Kidney (tissue), 22 donors: Measurements from ENCODE around the gene EIF5AL1. TPM values are rescaled to one million over a fixed set of nuclear protein-coding genes. Genes with fewer than 3 reads are reported as not detected.
A peak's percentile ranks its signal among the peaks of the same experiment; 100 is the strongest.
"Not testable (repeated sequence)": the region's sequence is repeated elsewhere in the genome, so short reads cannot be mapped to it uniquely, and the experiment has no call there.

Experiments used
- DNase-seq, 5 donors: peaks; one replicate each; pipeline ENCODE4 v3.0.0-alpha.2; 2013 to 2020
- FAIRE-seq: peaks from 2 replicates; lab custom pipeline; 2012; peaks lifted over from hg19 to GRCh38; lab: Jason Lieb, UNC
- H3K27ac ChIP-seq, 2 donors: one replicate each; pipeline ENCODE4 v1.7.0; 2013; ENCODE audit warnings: low read depth in 2 of 2, low read length in 2 of 2, inconsistent platforms in 1 of 2
- H3K27me3 ChIP-seq: one replicate; pipeline ENCODE4 v1.7.1; 2013; ENCODE audit warnings: low read length, inconsistent platforms; ENCODE audit not compliant: control insufficient read depth, insufficient read depth
- H3K36me3 ChIP-seq, 3 donors: one replicate each; pipeline versions ENCODE4 v1.7.0 to v1.7.1; 2013; ENCODE audit warnings: low read length in 3 of 3, control low read depth in 1 of 3, inconsistent platforms in 1 of 3; ENCODE audit not compliant: insufficient read depth in 3 of 3, control insufficient read depth in 2 of 3
- H3K4me1 ChIP-seq, 3 donors: one replicate each; pipeline versions ENCODE4 v1.7.0 to v1.7.1; 2013; ENCODE audit warnings: low read length in 3 of 3, inconsistent platforms in 1 of 3, low read depth in 1 of 3; ENCODE audit not compliant: control insufficient read depth in 2 of 3, insufficient read depth in 2 of 3
- H3K4me3 ChIP-seq, 3 donors: one replicate each; pipeline versions ENCODE4 v1.7.0 to v1.8.1; 2013; ENCODE audit warnings: low read length in 3 of 3, control low read depth in 1 of 3, inconsistent platforms in 1 of 3
- H3K9ac ChIP-seq, 3 donors: one replicate each; pipeline versions ENCODE4 v1.7.0 to v1.7.1; 2013; ENCODE audit warnings: low read length in 3 of 3, control low read depth in 1 of 3, inconsistent platforms in 1 of 3
- H3K9me3 ChIP-seq, 3 donors: one replicate each; pipeline versions ENCODE4 v1.7.0 to v1.7.1; 2013; ENCODE audit warnings: low read length in 3 of 3, control low read depth in 1 of 3, inconsistent platforms in 1 of 3; ENCODE audit not compliant: control insufficient read depth in 2 of 3, insufficient read depth in 1 of 3
- intact Hi-C: fragments of 100-400 bp; cut with DNase I; formaldehyde crosslinking; loops from one replicate; pipeline ENCODE4 v1.11.1; 2022
- long read RNA-seq, 10 donors: library from polyadenylated mRNA in 1 of 10; unstranded in 1 of 10; transcript quantifications; one replicate each; pipeline ENCODE4 v2.0.0 and lab custom pipeline, GENCODE V29; 2021 to 2026
- polyA plus RNA-seq: library from polyadenylated mRNA; stranded (reverse); fragments of 350-450 nt; fragmentation: Illumina TruSeq; extraction: RNeasy Lipid Tissue Mini Kit (QIAGEN cat#74804); gene quantifications from one replicate; pipeline ENCODE4 v1.2.3, GENCODE V29; 2014; ENCODE audit warnings: low read depth, low replicate concordance; ENCODE audit not compliant: insufficient read depth
- total RNA-seq: library from RNA; stranded (reverse); fragmentation: NEBNext Ultra II Directional; extraction: Animal tissue kit (Norgen Biotek cat#: 25700); gene quantifications from one replicate; pipeline ENCODE4 v1.2.1, GENCODE V29; 2021
- TF ChIP-seq, protein P1 (sequence below): IDR thresholded peaks from 3 replicates; pipeline ENCODE4 v1.5.1; 2012; ENCODE audit warnings: mild to moderate bottlenecking, moderate library complexity, borderline replicate concordance; ENCODE audit not compliant: insufficient read depth; ENCODE audit errors: extremely low read depth
- donor health status: control.
- donor health status: control.
- donor health status: control.
- donor health status: control.
- donor health status: control.
- donor health status: DM: yes; HTN: yes; CAD: no.
- donor health status: Normal renal cell carcinoma (clear cell type).

Gene EIF5AL1
- total RNA-seq = 0.54 TPM
- 1.4 TPM for polyA plus RNA-seq
- long read RNA-seq, donor 1, transcript EIF5AL1-201 (1 exons, 3,840 nt) = major isoform, 27 of 27 reads
- long read RNA-seq, donor 1, partial matches to known transcripts = 0 of 27 reads
- long read RNA-seq, donor 1, other reads (novel, unspliced or antisense) = 0 of 27 reads
- long read RNA-seq, donor 2, transcript EIF5AL1-201 (1 exons, 3,840 nt) = major isoform, 17 of 17 reads
- long read RNA-seq, donor 2, partial matches to known transcripts = 0 of 17 reads
- long read RNA-seq, donor 2, other reads (novel, unspliced or antisense) = 0 of 17 reads
- long read RNA-seq, donor 3, transcript EIF5AL1-201 (1 exons, 3,840 nt) = major isoform, 93 of 93 reads
- long read RNA-seq, donor 3, partial matches to known transcripts = 0 of 93 reads
- long read RNA-seq, donor 3, other reads (novel, unspliced or antisense) = 0 of 93 reads
- long read RNA-seq, donor 4, transcript EIF5AL1-201 (1 exons, 3,840 nt) = major isoform, 17 of 17 reads
- long read RNA-seq, donor 4, partial matches to known transcripts = 0 of 17 reads
- long read RNA-seq, donor 4, other reads (novel, unspliced or antisense) = 0 of 17 reads
- long read RNA-seq, donor 5, partial matches to known transcripts = 0 of 1 reads
- long read RNA-seq, donor 5, other reads (novel, unspliced or antisense) = 0 of 1 reads
- long read RNA-seq, donor 6, transcript EIF5AL1-201 (1 exons, 3,840 nt) = major isoform, 44 of 44 reads
- long read RNA-seq, donor 6, partial matches to known transcripts = 0 of 44 reads
- long read RNA-seq, donor 6, other reads (novel, unspliced or antisense) = 0 of 44 reads
- long read RNA-seq, donor 7 = 0 reads
- long read RNA-seq, donor 8, transcript EIF5AL1-201 (1 exons, 3,840 nt) = major isoform, 27 of 27 reads
- long read RNA-seq, donor 8, partial matches to known transcripts = 0 of 27 reads
- long read RNA-seq, donor 8, other reads (novel, unspliced or antisense) = 0 of 27 reads
- long read RNA-seq, donor 9, transcript EIF5AL1-201 (1 exons, 3,840 nt) = major isoform, 18 of 18 reads
- long read RNA-seq, donor 9, partial matches to known transcripts = 0 of 18 reads
- long read RNA-seq, donor 9, other reads (novel, unspliced or antisense) = 0 of 18 reads
- long read RNA-seq, donor 10, transcript EIF5AL1-201 (1 exons, 3,840 nt) = major isoform, 29 of 29 reads
- long read RNA-seq, donor 10, partial matches to known transcripts = 0 of 29 reads
- long read RNA-seq, donor 10, other reads (novel, unspliced or antisense) = 0 of 29 reads

DNA sequence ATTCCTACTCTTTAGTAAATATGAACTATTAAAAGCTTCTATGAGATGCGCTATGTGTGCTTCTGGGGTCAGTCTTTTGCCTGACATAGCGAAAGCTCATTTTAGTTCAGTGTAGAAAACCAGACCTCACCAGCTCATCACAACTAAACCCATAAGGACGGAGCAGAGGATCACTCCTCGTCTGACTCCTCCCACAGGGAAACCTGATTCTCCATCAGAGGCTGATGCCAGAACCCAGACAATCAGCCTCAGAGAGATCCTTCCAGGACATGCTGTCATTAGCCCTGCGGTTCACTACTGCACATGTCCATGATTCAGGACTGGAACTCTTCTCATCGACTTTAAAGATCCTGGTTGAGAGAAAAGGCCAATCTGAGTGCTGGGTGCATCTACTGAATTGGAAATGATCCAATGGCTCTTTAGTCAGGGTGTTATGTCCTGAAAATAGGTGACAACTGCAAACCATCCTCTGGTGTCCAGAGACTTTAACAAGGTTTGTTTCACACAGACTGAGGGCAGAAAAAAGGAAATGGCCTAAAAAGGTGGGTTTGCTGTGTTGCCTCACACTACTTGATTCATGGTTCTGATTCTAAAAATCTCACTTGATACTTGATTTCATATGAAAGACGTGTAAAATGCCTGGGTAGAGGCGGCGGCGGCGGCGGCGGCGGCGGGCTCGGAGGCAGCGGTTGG, at the start of gene EIF5AL1:
EIF5AL1 (plus strand) TSS at position 643 of the 693 bp plus-strand sequence. CDS start 117 bp downstream, outside the sequence.
- H3K4me3 ChIP-seq = not testable (repeated sequence)

DNA sequence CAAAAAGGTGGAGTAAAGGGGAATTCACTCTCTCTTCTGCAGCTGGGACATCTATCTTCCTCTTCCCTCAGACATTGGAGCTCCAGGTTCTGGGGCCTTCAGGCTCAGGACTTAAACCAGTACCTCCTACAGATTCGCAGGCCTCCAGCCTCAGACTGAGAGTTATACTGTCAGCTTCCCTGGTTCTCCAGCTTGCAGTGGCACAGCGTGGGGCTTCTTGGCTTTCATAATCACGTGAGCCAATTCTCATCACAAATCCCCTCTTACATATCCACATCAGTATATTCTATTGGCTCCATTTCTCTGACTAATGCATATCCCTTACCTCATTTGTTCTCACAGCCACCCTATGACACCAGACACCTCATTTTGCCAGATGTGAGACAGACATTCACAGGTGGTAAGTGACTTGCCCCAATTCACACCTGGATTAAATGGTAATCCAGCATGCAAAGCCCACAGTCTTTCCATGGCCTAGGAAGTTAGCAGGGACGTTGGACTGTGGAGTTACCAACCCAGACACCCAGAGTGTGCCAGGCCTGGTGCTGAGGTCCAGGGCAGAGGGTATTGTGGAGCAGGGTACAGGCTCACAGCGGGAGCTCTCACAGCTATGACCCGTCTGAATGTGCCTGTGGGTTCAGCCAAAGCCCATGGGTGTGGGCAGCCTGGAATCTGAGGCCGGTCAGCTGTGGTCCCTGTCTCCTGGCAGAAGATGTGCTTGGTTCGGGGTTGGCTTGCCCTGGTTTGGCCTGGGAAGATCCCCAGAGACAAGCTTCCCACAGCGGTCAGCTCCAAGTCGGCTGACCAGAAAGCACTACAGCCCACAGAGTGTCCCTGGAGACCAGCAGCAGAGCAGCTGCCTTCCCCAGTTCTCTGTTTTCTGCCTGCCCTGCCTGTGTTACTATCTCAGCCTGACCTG, 48.5 kb upstream of the EIF5AL1 start:
- H3K27me3 ChIP-seq = no peaks in the 10 kb centered on the region
- H3K9me3 ChIP-seq = no peaks in the 10 kb centered on the region
- H3K4me3 ChIP-seq = no peak overlapping the region
- peaks cover 0 to 4% (median 0%) of the 10 kb centered on the region in 3 donors for H3K4me1 ChIP-seq
- H3K27ac ChIP-seq = no peak overlapping the region
- TF ChIP-seq, protein P1, sequence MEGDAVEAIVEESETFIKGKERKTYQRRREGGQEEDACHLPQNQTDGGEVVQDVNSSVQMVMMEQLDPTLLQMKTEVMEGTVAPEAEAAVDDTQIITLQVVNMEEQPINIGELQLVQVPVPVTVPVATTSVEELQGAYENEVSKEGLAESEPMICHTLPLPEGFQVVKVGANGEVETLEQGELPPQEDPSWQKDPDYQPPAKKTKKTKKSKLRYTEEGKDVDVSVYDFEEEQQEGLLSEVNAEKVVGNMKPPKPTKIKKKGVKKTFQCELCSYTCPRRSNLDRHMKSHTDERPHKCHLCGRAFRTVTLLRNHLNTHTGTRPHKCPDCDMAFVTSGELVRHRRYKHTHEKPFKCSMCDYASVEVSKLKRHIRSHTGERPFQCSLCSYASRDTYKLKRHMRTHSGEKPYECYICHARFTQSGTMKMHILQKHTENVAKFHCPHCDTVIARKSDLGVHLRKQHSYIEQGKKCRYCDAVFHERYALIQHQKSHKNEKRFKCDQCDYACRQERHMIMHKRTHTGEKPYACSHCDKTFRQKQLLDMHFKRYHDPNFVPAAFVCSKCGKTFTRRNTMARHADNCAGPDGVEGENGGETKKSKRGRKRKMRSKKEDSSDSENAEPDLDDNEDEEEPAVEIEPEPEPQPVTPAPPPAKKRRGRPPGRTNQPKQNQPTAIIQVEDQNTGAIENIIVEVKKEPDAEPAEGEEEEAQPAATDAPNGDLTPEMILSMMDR = no peak
- H3K36me3 ChIP-seq = no peaks in the 10 kb centered on the region
- H3K9ac ChIP-seq = no peak overlapping the region
- intact Hi-C loops = loop anchor here (5.0 kb wide), 1 partner anchor 87 kb away; no protein-coding TSS in a partner anchor
- DNase-seq (peak in 1 of 5 donors; percentile 88), FAIRE-seq (no peak)

More for the DNA sequence above, at the start of gene EIF5AL1:
- FAIRE-seq, H3K27ac ChIP-seq, H3K9ac ChIP-seq, H3K36me3 ChIP-seq, H3K27me3 ChIP-seq, H3K4me1 ChIP-seq, intact Hi-C loops, H3K9me3 ChIP-seq: not testable (repeated sequence)
- DNase-seq = peak in 2 of 5 donors; percentile 28 to 38

DNA sequence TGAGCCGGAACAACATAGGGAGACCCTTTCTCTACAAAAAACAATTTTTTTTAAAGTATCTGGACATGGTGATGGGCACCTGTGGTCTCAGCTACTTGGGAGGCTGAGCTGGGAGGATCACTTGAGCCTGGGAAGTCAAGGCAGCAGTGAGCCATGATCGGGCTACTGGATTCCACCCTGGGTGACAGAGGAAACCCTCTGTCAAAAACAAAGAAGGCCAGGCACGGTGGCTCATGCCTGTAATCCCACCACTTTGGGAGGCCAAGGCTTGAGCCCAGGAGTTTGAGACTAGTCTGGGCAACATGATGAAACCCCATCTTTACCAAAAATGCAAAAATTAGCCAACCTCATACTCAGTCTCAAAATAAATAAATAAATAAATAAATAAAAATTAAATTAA, 47.0 kb upstream of the EIF5AL1 start:
- H3K27me3 ChIP-seq = no peaks in the 10 kb centered on the region
- no peaks in the 10 kb centered on the region for H3K9me3 ChIP-seq
- H3K4me3 ChIP-seq = no peak overlapping the region
- H3K27ac ChIP-seq = no peak overlapping the region
- peaks cover 0 to 4% (median 0%) of the 10 kb centered on the region in 3 donors for H3K4me1 ChIP-seq
- intact Hi-C loops = no loop called here
- TF ChIP-seq, protein P1 = no peak
- H3K36me3 ChIP-seq = no peaks in the 10 kb centered on the region
- no peak for DNase-seq
- no peak overlapping the region for H3K9ac ChIP-seq
- no peak for FAIRE-seq
